ENCODE results near the gene RPTN.

The RPTN gene

GRCh38 chr1:152185544-152186391 is 26.7 kb upstream of the RPTN start:
- Histone ChIP-seq H3K4me3 (ENCODE audit: low read depth, low read length) (no peak overlapping the region), H3K4me2 (ENCODE audit: low read length) (no peak overlapping the region), H3K4me1 (no peaks in the 10 kb centered on the region), H3K27ac (no peak overlapping the region), H3K9ac (no peak overlapping the region), H3K9me3 (ENCODE audit: control insufficient read depth, low read length) (no peaks in the 10 kb centered on the region), H2AFZ (no peak overlapping the region), H3K27me3 (ENCODE audit: control insufficient read depth, insufficient read depth, low read length) (no peaks in the 10 kb centered on the region), H3K36me3 (ENCODE audit: control insufficient read depth, insufficient read depth, low read length) (no peaks in the 10 kb centered on the region), H3K79me2 (no peaks in the 10 kb centered on the region)
- peak; percentile 67 for TF ChIP-seq CTCF (IDR thresholded peaks at IDR 0.05)

- H3K4me3 ChIP-seq (ENCODE audit: low read depth, low read length): no peak overlapping the region
- no peaks in the 10 kb centered on the region for H3K79me2 ChIP-seq
- H3K27me3 ChIP-seq (ENCODE audit: control insufficient read depth, insufficient read depth, low read length): no peaks in the 10 kb centered on the region
- H2AFZ ChIP-seq: no peak overlapping the region
- H3K27ac ChIP-seq: no peak overlapping the region
- no peak for TF ChIP-seq CTCF (IDR thresholded peaks at IDR 0.05)
- no peaks in the 10 kb centered on the region for H3K9me3 ChIP-seq (ENCODE audit: control insufficient read depth, low read length)
- H3K4me2 ChIP-seq (ENCODE audit: low read length): no peak overlapping the region
- H3K36me3 ChIP-seq (ENCODE audit: control insufficient read depth, insufficient read depth, low read length): no peaks in the 10 kb centered on the region
- H3K4me1 ChIP-seq: no peaks in the 10 kb centered on the region
- no peak overlapping the region for H3K9ac ChIP-seq
Observed at GRCh38 chr1:152182944-152183361, 23.9 kb upstream of the RPTN start.

GRCh38 chr1:152182431-152182830 is 23.4 kb upstream of the RPTN start:
- H3K27me3 ChIP-seq (ENCODE audit: control insufficient read depth, insufficient read depth, low read length): no peaks in the 10 kb centered on the region
- H2AFZ ChIP-seq: no peak overlapping the region
- no peak overlapping the region for H3K4me2 ChIP-seq (ENCODE audit: low read length)
- TF ChIP-seq CTCF (IDR thresholded peaks at IDR 0.05): no peak
- H3K4me3 ChIP-seq (ENCODE audit: low read depth, low read length): no peak overlapping the region
- H3K27ac ChIP-seq: no peak overlapping the region
- no peaks in the 10 kb centered on the region for H3K4me1 ChIP-seq
- no peaks in the 10 kb centered on the region for H3K36me3 ChIP-seq (ENCODE audit: control insufficient read depth, insufficient read depth, low read length)
- H3K9me3 ChIP-seq (ENCODE audit: control insufficient read depth, low read length): no peaks in the 10 kb centered on the region
- H3K79me2 ChIP-seq: no peaks in the 10 kb centered on the region
- no peak overlapping the region for H3K9ac ChIP-seq

- Histone ChIP-seq H2AFZ (no peak overlapping the region), H3K9me3 (ENCODE audit: control insufficient read depth, low read length) (no peaks in the 10 kb centered on the region), H3K4me2 (ENCODE audit: low read length) (no peak overlapping the region), H3K4me3 (ENCODE audit: low read depth, low read length) (no peak overlapping the region), H3K36me3 (ENCODE audit: control insufficient read depth, insufficient read depth, low read length) (no peaks in the 10 kb centered on the region), H3K79me2 (no peaks in the 10 kb centered on the region), H3K27me3 (ENCODE audit: control insufficient read depth, insufficient read depth, low read length) (no peaks in the 10 kb centered on the region), H3K27ac (no peak overlapping the region), H3K9ac (no peak overlapping the region), H3K4me1 (no peaks in the 10 kb centered on the region)
- TF ChIP-seq CTCF (IDR thresholded peaks at IDR 0.05): no peak
Observed at GRCh38 chr1:152179566-152179965, 20.5 kb upstream of the RPTN start.

All from parathyroid adenoma (tissue), 2 donors.